IPS-NIHi7 (cell line): ENCODE measurements around the gene LHX2.

Experiments
- DNase-seq: peaks from one replicate; pipeline ENCODE4 v3.0.0; 2012; ENCODE audit warnings: mixed read lengths; ENCODE audit errors: extremely low spot score

LHX2 gene

GRCh38 chr9:123998970-123999621, 12.5 kb upstream of the LHX2 start:
- DNase-seq: no peak

GRCh38 chr9:123999661-124000060, 11.9 kb upstream of the LHX2 start:
- no peak for DNase-seq

- no peak for DNase-seq
These were observed 11.3 kb upstream of the LHX2 start for GRCh38 chr9:124000161-124000783.

GRCh38 chr9:124000784-124001457, 10.6 kb upstream of the LHX2 start:
- DNase-seq: no peak

- DNase-seq: no peak
These were observed 10.1 kb upstream of the LHX2 start for GRCh38 chr9:124001458-124001799.

GRCh38 chr9:124001866-124002525, 9.6 kb upstream of the LHX2 start:
- DNase-seq: no peak

GRCh38 chr9:124003636-124004349, 7.8 kb upstream of the LHX2 start:
- DNase-seq: no peak

GRCh38 chr9:124004593-124004992, 7.0 kb upstream of the LHX2 start:
- no peak for DNase-seq

GRCh38 chr9:124005029-124005771, 6.4 kb upstream of the LHX2 start:
- peak; percentile 26 for DNase-seq

- no peak for DNase-seq
These were observed 4.9 kb upstream of the LHX2 start for GRCh38 chr9:124006448-124007361.

GRCh38 chr9:124007565-124008302, 3.8 kb upstream of the LHX2 start:
- DNase-seq: no peak

GRCh38 chr9:124008303-124008693, 3.3 kb upstream of the LHX2 start:
- no peak for DNase-seq

GRCh38 chr9:124008694-124009530, 2.7 kb upstream of the LHX2 start:
- DNase-seq: no peak

GRCh38 chr9:124009531-124010217, 1.9 kb upstream of the LHX2 start:
- DNase-seq: no peak

- DNase-seq: no peak
These were observed 1.3 kb upstream of the LHX2 start for GRCh38 chr9:124010303-124010664.

GRCh38 chr9:124010665-124011321, 775 bp upstream of the LHX2 start:
- DNase-seq: no peak
